Loucy (cell line): ENCODE results near the gene SDK1.

Experiments used
- EZH2phosphoT487 ChIP-seq: fragments of 200-600 bp; IDR thresholded peaks from 2 replicates; pipeline ENCODE4 v1.6.1; 2018; ENCODE audit warnings: antibody characterized with exemption, mild to moderate bottlenecking, moderate library complexity, borderline replicate concordance
- TF ChIP-seq, protein P1 (sequence below): fragments of 200-600 bp; sonication (generic); conservative IDR thresholded peaks from 2 replicates; pipeline ENCODE4 v1.5.1; 2014; ENCODE audit warnings: mild to moderate bottlenecking, antibody characterized with exemption, low read length

DNA sequence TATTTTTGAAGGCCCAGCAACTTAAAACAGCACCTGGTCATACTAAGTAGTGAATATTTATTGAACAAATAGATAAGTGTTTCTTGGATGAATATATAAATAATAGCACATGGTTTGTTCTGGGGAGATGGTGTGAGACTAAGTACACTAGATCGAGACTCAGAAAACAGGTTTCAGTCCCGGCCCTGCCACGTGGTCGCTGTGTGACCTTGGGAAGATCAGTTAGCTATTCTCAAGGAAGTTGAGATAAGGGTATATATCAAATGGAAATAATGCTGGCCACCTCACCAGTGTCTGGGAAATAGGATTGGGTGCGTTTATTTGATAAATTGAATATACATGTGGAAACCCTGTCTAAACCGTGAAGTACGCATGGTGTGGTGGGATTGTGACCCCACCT, 354.6 kb downstream of the SDK1 start:
- TF ChIP-seq, protein P1, sequence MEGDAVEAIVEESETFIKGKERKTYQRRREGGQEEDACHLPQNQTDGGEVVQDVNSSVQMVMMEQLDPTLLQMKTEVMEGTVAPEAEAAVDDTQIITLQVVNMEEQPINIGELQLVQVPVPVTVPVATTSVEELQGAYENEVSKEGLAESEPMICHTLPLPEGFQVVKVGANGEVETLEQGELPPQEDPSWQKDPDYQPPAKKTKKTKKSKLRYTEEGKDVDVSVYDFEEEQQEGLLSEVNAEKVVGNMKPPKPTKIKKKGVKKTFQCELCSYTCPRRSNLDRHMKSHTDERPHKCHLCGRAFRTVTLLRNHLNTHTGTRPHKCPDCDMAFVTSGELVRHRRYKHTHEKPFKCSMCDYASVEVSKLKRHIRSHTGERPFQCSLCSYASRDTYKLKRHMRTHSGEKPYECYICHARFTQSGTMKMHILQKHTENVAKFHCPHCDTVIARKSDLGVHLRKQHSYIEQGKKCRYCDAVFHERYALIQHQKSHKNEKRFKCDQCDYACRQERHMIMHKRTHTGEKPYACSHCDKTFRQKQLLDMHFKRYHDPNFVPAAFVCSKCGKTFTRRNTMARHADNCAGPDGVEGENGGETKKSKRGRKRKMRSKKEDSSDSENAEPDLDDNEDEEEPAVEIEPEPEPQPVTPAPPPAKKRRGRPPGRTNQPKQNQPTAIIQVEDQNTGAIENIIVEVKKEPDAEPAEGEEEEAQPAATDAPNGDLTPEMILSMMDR, result no peak
- no peak for TF ChIP-seq EZH2phosphoT487
